Hypothalamus (tissue), 51 donors: Measurements from ENCODE around the gene ETAA1.

Experiments
- DNase-seq, 51 donors: peaks; one replicate each; lab custom pipeline; 2025; lab: John Stamatoyannopoulos, UW

The ETAA1 gene

DNA sequence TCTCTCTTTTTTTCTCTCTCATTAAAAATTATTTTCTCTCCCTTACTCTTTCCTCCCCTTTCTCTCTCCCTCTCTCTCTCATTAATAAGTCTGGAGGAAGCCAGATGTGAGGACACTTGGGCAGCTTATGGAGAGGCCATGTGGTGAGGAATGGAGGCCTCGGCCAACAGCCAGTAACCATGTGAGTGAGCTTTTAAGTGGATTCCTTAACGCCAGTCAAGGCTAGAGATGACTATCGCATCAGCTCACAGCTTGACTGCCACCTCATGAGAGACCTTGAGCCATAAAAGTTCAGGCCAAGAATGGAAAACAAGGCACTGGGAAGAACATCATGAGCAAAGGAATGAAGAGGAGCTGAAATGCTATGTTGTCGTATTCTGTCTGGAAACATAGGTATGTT lies 39.1 kb downstream of the ETAA1 start:
- no peak for DNase-seq

DNA sequence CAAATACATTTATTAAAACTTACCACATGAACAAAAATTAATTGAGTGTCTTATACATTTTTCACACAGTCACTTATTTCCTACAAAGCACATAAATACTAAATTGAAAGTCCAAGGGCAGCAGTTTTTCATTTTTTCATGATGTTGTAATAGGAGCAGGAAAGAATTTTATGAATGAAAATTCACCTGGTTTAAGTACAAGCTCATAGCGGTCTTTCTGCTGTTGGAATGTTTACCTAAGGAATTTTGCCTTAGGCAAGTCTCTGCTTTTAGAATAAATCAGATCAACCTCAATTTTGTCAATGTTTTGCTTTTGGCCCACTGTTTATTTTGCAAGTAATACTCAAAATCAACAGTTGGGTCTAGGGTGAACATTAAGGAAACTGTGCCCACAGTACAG lies 40.0 kb downstream of the ETAA1 start:
- DNase-seq: no peak

- DNase-seq: no peak
These were observed 41.2 kb downstream of the ETAA1 start for GRCh38 chr2:67438337-67438736.

DNA sequence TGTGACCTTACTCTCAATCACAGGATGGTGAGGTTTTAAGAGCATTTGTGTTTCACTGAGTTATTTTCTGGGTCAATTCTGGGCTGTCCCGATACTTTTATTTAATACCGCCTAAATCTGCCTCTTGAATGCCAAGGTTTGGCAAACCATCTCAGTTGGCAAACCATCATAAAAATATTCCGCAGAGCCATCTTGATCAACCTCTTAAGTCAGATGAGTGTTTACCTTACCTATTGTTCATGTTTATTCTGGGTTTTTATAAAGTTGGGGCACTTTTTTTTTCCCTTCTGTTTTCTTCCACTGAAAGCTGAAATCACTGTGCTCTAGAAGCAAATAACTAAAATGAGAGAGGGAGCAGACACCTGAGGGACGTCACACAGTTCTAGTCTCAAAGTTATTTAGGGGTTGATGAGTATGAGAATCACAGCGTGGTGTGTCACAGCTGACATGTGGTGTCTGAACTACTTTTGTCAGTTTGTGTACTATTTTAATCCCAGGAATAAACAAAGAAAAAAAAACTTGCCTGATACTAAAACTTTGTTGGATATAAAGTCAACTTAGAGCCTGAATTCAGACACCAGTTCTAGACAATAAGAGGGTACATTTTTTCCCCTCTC lies 48.6 kb downstream of the ETAA1 start:
- DNase-seq: no peak

GRCh38 chr2:67446491-67446911 lies 49.4 kb downstream of the ETAA1 start:
- DNase-seq: no peak

DNA sequence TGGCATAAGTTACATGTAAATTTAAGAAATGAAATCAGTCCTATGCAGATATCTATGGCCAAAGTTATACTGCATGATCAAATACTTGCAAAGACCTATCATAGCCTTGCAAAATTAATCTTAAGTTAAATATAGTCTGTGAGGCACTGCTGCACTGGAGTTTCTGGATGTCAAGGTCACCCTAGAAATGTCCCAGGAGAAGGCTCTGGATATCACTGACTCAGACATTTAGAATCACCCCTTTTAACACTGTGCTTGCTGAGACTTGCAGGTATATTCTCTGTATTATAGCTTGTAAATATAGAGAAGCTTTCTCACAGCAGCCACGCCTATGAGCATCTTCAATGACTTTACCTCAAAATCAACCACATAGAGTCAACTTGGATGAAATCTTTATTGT lies 51.5 kb downstream of the ETAA1 start:
- DNase-seq: no peak

DNA sequence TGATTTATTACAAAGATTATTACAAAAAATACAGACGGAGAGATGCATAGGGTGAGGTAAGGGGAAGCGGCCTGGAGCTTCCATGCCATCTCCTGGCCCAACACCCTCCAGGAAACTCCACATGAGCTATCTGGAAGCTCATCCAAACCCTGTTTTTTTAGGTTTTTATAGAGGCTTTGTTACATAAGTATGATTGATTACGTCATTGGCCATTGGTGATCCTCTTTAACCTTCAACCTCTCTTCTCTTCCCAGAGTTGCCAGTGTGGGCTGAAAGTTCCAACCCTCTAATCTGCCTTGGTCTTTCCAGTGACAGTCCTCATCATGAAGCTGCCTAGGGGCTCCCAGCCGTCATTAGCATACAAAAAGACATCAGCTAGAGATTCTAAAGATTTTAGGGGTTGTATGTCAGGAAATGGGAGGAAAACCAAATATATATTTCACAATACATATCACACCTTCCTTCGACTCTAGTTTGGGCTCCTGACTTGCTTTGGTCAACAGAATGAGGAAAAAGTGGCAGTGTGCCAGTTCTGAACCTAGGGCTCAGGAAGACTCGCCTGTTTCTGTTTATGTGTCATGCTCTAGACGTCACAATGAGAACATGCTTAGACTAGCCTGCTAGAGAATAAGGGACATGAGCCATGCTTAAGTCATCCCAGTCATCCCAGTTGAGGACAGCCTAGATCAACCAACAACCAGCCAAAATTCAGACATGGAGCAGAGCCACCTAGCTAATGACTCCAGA lies 54.1 kb downstream of the ETAA1 start:
- no peak for DNase-seq

DNA sequence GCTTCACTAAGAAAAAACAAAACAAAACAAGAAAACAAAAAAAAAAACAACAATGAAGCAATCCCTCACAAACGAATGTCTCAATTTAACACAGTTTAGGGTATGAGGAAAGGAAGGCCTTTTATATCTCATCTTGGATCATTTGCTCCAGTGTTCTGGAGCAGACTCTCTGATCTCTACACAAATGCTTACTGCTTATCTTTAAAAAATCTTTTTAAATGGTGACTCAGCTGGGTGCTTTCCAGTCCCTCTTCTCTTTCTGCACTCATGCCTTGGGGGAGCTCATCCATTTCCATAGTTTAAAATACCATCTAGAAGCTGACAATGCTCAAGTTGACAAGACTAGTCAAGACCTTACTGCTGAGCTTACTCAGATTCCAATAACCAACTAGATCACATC lies 56.2 kb downstream of the ETAA1 start:
- DNase-seq: no peak

GRCh38 chr2:67455219-67456142 lies 58.3 kb downstream of the ETAA1 start:
- DNase-seq: no peak

GRCh38 chr2:67456428-67456827 lies 59.3 kb downstream of the ETAA1 start:
- no peak for DNase-seq

- DNase-seq: no peak
These were observed 60.6 kb downstream of the ETAA1 start for GRCh38 chr2:67457699-67458098.

- no peak for DNase-seq
These were observed 62.6 kb downstream of the ETAA1 start for GRCh38 chr2:67459761-67460160.
